GM19438 (cell line): ENCODE measurements around the gene ROPN1L.
"Not testable (repeated sequence)": the region's sequence is repeated elsewhere in the genome, so short reads cannot be mapped to it uniquely, and the experiment has no call there.

Experiments used
- ATAC-seq: cut with Tn5 transposase; IDR thresholded peaks from one replicate; pipeline ENCODE4 v1.9.1; 2021; ENCODE audit warnings: low read depth; ENCODE audit not compliant: unreplicated experiment

The ROPN1L gene

GRCh38 chr5:10497554-10497953 lies 55.9 kb downstream of the ROPN1L start:
- no peak for ATAC-seq

GRCh38 chr5:10498350-10498749 lies 56.7 kb downstream of the ROPN1L start:
- ATAC-seq, result no peak

GRCh38 chr5:10499066-10499465 lies 57.4 kb downstream of the ROPN1L start:
- ATAC-seq, result no peak

- no peak for ATAC-seq
These were observed 58.1 kb downstream of the ROPN1L start for GRCh38 chr5:10499776-10500175.

- ATAC-seq, result no peak
These were observed 59.0 kb downstream of the ROPN1L start for GRCh38 chr5:10500669-10501068.

- ATAC-seq, result no peak
These were observed 59.9 kb downstream of the ROPN1L start for GRCh38 chr5:10501554-10502075.

- ATAC-seq, result no peak
These were observed 60.5 kb downstream of the ROPN1L start for GRCh38 chr5:10502130-10502529.

- no peak for ATAC-seq
These were observed 60.9 kb downstream of the ROPN1L start for GRCh38 chr5:10502578-10502977.

GRCh38 chr5:10503321-10503720 lies 61.6 kb downstream of the ROPN1L start:
- ATAC-seq, result no peak

GRCh38 chr5:10503997-10504793 lies 62.5 kb downstream of the ROPN1L start:
- ATAC-seq, result no peak

- peak; percentile 65 for ATAC-seq
These were observed 63.9 kb downstream of the ROPN1L start for GRCh38 chr5:10505517-10506095.

GRCh38 chr5:10506535-10506934 lies 64.9 kb downstream of the ROPN1L start:
- ATAC-seq, result no peak

GRCh38 chr5:10507575-10508096 lies 66.0 kb downstream of the ROPN1L start:
- no peak for ATAC-seq

- no peak for ATAC-seq
These were observed 67.9 kb downstream of the ROPN1L start for GRCh38 chr5:10509575-10509974.

GRCh38 chr5:10511741-10512640 lies 70.3 kb downstream of the ROPN1L start:
- ATAC-seq, result no peak

GRCh38 chr5:10513501-10514442 lies 72.1 kb downstream of the ROPN1L start:
- no peak for ATAC-seq

- not testable (repeated sequence) for ATAC-seq
These were observed 72.9 kb downstream of the ROPN1L start for GRCh38 chr5:10514572-10514971.
